HepG2 (cell line): ENCODE results near the gene ATG4B. TPM values are rescaled to one million over a fixed set of nuclear protein-coding genes. Genes with fewer than 3 reads are reported as not detected.
A peak's percentile ranks its signal among the peaks of the same experiment; 100 is the strongest.

Experiments
- BRD4 ChIP-seq: sonication (generic); formaldehyde crosslinking; IDR thresholded peaks from 2 replicates; pipeline ENCODE4 v1.4.0; 2020; ENCODE audit warnings: missing genetic modification reagents
- CAMTA2 ChIP-seq: sonication (generic); formaldehyde crosslinking; IDR thresholded peaks from 2 replicates; pipeline ENCODE4 v1.4.0; 2020; ENCODE audit warnings: mild to moderate bottlenecking, missing genetic modification reagents, borderline replicate concordance
- DZIP1 ChIP-seq: sonication (generic); formaldehyde crosslinking; IDR thresholded peaks from 2 replicates; pipeline ENCODE4 v1.5.0; 2020; ENCODE audit warnings: mild to moderate bottlenecking, missing genetic modification reagents
- NFIC ChIP-seq: IDR thresholded peaks from 2 replicates; pipeline ENCODE4 v1.6.1; 2012; ENCODE audit warnings: mild to moderate bottlenecking, low read length, inconsistent platforms
- RXRB ChIP-seq: IDR thresholded peaks from 2 replicates; pipeline ENCODE4 v1.6.1; 2016; ENCODE audit warnings: borderline replicate concordance, missing genetic modification reagents, missing compliant biosample characterization
- SIX4 ChIP-seq: sonication (generic); formaldehyde crosslinking; IDR thresholded peaks from 2 replicates; pipeline ENCODE4 v1.4.0; 2020; ENCODE audit warnings: missing genetic modification reagents
- SRSF1 ChIP-seq: fragments of 200-400 bp; formaldehyde crosslinking; optimal IDR thresholded peaks from 2 replicates; pipeline ENCODE3; 2017; ENCODE audit warnings: mild to moderate bottlenecking, low read depth, low read length, moderate library complexity
- TSC22D2 ChIP-seq: sonication (generic); formaldehyde crosslinking; IDR thresholded peaks from 2 replicates; pipeline ENCODE4 v1.5.1; 2020; ENCODE audit warnings: missing genetic modification reagents, mild to moderate bottlenecking, borderline replicate concordance
- ZNF354B ChIP-seq: sonication (generic); formaldehyde crosslinking; IDR thresholded peaks from 2 replicates; pipeline ENCODE4 v1.8.0; 2022; ENCODE audit warnings: mild to moderate bottlenecking, missing genetic modification reagents
- ZNF407 ChIP-seq: sonication (generic); formaldehyde crosslinking; IDR thresholded peaks from one replicate; pipeline ENCODE4 v1.5.1; 2020; ENCODE audit warnings: mild to moderate bottlenecking, missing genetic modification reagents; ENCODE audit errors: not compliant biosample characterization
- ZNF431 ChIP-seq: sonication (generic); formaldehyde crosslinking; IDR thresholded peaks from 2 replicates; pipeline ENCODE4 v1.9.0; 2022; ENCODE audit warnings: missing genetic modification reagents, low read depth, mild to moderate bottlenecking, borderline replicate concordance
- ZNF747 ChIP-seq: sonication (generic); formaldehyde crosslinking; IDR thresholded peaks from 2 replicates; pipeline ENCODE4 v1.8.1; 2023; ENCODE audit warnings: missing genetic modification reagents, mild to moderate bottlenecking, borderline replicate concordance
- ZSCAN29 ChIP-seq: sonication (generic); formaldehyde crosslinking; conservative IDR thresholded peaks from 2 replicates; pipeline ENCODE4 v1.4.0; 2020; ENCODE audit warnings: mild to moderate bottlenecking, missing genetic modification reagents
- polyA plus RNA-seq, 8 experiments: library from polyadenylated mRNA; depleted of rRNA in 3 of 8; stranded (reverse) in 7 of 8; unstranded in 1 of 8; fragments of >200 nt; fragmentation: Illumina TruSeq in 4 of 8; extraction: Trizol in 4 of 8; gene quantifications; 2 replicates each; pipeline versions ENCODE4 v1.2.1 to v1.2.3, GENCODE V29; 2011 to 2016; ENCODE audit warnings: low read depth in 4 of 8, missing spikeins in 1 of 8, mixed read lengths in 1 of 8; ENCODE audit not compliant: insufficient read depth in 1 of 8
- total RNA-seq, 5 experiments: library from RNA; depleted of rRNA; stranded (reverse); fragments of >200 nt; fragmentation: Illumina TruSeq; extraction: Trizol; gene quantifications; 2 replicates each; pipeline ENCODE4 v1.2.3, GENCODE V29; 2016; ENCODE audit warnings: low read depth in 1 of 5
- TF ChIP-seq, protein P1 (sequence below): sonication (generic); formaldehyde crosslinking; IDR thresholded peaks from 2 replicates; pipeline ENCODE4 v1.5.1; 2020; ENCODE audit warnings: mild to moderate bottlenecking, moderate library complexity, missing genetic modification reagents

ATG4B gene
- total and polyA plus RNA-seq, 2 of the 13 experiments (the other 11 are each of a cell fraction or from before 2014, with no cell fraction given), result 95.5 to 239 TPM

DNA sequence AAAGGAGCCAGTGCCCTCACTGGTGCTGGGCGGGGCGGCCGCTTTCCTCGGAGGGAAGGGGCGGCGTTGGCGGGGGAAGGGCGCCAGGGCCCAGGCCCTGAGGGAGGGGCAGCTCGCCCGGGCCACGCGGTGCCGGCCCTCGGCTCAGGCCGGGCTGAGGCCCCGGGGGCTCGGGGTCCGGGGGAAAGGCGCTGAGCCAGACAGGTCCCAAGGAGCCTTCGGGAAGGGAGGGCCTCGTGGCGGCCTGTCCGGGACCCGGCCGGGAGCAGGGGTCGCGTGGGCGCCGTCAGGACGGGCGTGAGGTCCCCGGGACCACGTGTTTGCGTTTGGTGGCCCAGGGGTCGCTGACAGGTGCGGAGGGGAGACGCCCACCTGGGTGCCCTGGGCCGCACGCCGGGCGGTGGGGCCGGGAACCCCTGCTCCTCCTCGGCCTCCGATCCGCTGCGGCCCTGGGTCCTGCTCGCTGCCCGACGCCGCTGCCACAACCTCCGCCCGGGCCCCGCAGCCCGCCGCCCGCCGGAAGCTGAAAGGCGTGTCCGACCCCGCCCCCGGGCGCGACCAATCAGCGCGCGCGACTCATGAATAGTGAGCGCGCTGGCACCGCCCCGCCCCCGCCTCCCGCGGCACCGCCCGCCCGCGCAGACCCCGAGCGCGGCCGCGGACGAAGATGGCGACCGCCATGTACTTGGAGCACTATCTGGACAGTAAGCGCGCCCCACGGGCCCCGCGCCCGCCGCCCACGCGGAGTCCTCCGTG lies 64.1 kb downstream of the ATG4B start, which contains the start of gene ING5 (continued):
- TF ChIP-seq SRSF1 (no peak), ZSCAN29 (CRISPR knock-in tag) (peak; percentile 64; the same call in 1 of the 2 replicates), ZNF747 (CRISPR knock-in tag) (no peak; the same call in 1 of the 2 replicates), BRD4 (CRISPR knock-in tag) (peak; percentile 86), ZNF431 (peak; percentile 91), NFIC (no peak), ZNF354B (peak; percentile 68), CAMTA2 (CRISPR knock-in tag) (no peak), SIX4 (CRISPR knock-in tag) (no peak), RXRB (peak; percentile 8; the same call in 1 of the 2 replicates), ZNF407 (CRISPR knock-in tag) (peak; percentile 85), DZIP1 (CRISPR knock-in tag) (peak; percentile 85; the same call in 1 of the 2 replicates), TSC22D2 (peak; percentile 76; the same call in 1 of the 2 replicates)
- TF ChIP-seq, protein P1, sequence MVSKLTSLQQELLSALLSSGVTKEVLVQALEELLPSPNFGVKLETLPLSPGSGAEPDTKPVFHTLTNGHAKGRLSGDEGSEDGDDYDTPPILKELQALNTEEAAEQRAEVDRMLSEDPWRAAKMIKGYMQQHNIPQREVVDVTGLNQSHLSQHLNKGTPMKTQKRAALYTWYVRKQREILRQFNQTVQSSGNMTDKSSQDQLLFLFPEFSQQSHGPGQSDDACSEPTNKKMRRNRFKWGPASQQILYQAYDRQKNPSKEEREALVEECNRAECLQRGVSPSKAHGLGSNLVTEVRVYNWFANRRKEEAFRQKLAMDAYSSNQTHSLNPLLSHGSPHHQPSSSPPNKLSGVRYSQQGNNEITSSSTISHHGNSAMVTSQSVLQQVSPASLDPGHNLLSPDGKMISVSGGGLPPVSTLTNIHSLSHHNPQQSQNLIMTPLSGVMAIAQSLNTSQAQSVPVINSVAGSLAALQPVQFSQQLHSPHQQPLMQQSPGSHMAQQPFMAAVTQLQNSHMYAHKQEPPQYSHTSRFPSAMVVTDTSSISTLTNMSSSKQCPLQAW (CRISPR knock-in tag), result 0 out of 2 replicates have a peak, but pooled peaks have one; percentile 21
